CD4-positive, alpha-beta memory T cell (primary cell): ENCODE data around the gene PKN1. TPM values are rescaled to one million over a fixed set of nuclear protein-coding genes. Genes with fewer than 3 reads are reported as not detected.
"Not testable (repeated sequence)": the region's sequence is repeated elsewhere in the genome, so short reads cannot be mapped to it uniquely, and the experiment has no call there.

Source experiments
- CTCF ChIA-PET: fragments of 350-600 bp; sonication (Branson Sonifier 250); formaldehyde crosslinking; loops from one replicate; lab custom pipeline; 2021; ENCODE audit warnings: inconsistent platforms; ENCODE audit not compliant: partially characterized antibody; lab: Charles Lee
- POLR2A ChIA-PET: fragments of 350-600 bp; sonication (Branson Sonifier 250); formaldehyde crosslinking; loops from one replicate; lab custom pipeline; 2021; ENCODE audit not compliant: partially characterized antibody; lab: Charles Lee
- DNase-seq, 5 donors: peaks; one replicate each; pipeline versions ENCODE4 v3.0.0 to v3.0.0-alpha.2; 2020 to 2022; ENCODE audit warnings: mixed read lengths in 1 of 5
- H3K27ac ChIP-seq: one replicate; pipeline ENCODE4 v1.7.0; 2013; ENCODE audit warnings: low read depth, low read length
- H3K27me3 ChIP-seq: 2 replicates; pipeline ENCODE4 v1.7.0; 2013; ENCODE audit warnings: mild to moderate bottlenecking, low read length, moderate library complexity; ENCODE audit not compliant: insufficient read depth
- H3K36me3 ChIP-seq: 2 replicates; pipeline ENCODE4 v1.7.0; 2013; ENCODE audit warnings: mild to moderate bottlenecking, low read length, moderate library complexity; ENCODE audit not compliant: insufficient read depth
- H3K4me1 ChIP-seq: 2 replicates; pipeline ENCODE4 v1.7.0; 2013; ENCODE audit warnings: mild to moderate bottlenecking, low read length, moderate library complexity; ENCODE audit not compliant: insufficient read depth
- H3K4me3 ChIP-seq, 2 donors: one replicate each; pipeline ENCODE4 v1.7.0; 2013; ENCODE audit warnings: low read length in 2 of 2, mild to moderate bottlenecking in 1 of 2
- H3K9me3 ChIP-seq, 2 donors: one replicate each; pipeline ENCODE4 v1.7.0; 2013; ENCODE audit warnings: low read length in 2 of 2, control low read depth in 1 of 2; ENCODE audit not compliant: control insufficient read depth in 1 of 2
- H3K27ac Mint-ChIP-seq, 7 donors: one replicate each; pipeline ENCODE4 v1.8.0; 2020 to 2021; ENCODE audit warnings: mixed read lengths in 7 of 7, mild to moderate bottlenecking in 6 of 7, inconsistent platforms in 3 of 7, moderate library complexity in 3 of 7
- H3K27me3 Mint-ChIP-seq, 2 donors: one replicate each; pipeline ENCODE4 v1.8.0; 2020 to 2021; ENCODE audit warnings: mixed read lengths in 2 of 2
- H3K36me3 Mint-ChIP-seq, 2 donors: one replicate each; pipeline ENCODE4 v1.8.0; 2020 to 2021; ENCODE audit warnings: mixed read lengths in 2 of 2, inconsistent platforms in 1 of 2, mild to moderate bottlenecking in 1 of 2
- H3K4me1 Mint-ChIP-seq, 4 donors: one replicate each; pipeline ENCODE4 v1.8.0; 2020 to 2021; ENCODE audit warnings: mixed read lengths in 4 of 4, mild to moderate bottlenecking in 1 of 4
- H3K4me3 Mint-ChIP-seq, 8 donors: one replicate each; pipeline ENCODE4 v1.8.0; 2020 to 2021; ENCODE audit warnings: mixed read lengths in 8 of 8, mild to moderate bottlenecking in 7 of 8, moderate library complexity in 6 of 8, inconsistent platforms in 3 of 8
- H3K9me3 Mint-ChIP-seq, 8 donors: one replicate each; pipeline ENCODE4 v1.8.0; 2020 to 2021; ENCODE audit warnings: mixed read lengths in 8 of 8, mild to moderate bottlenecking in 5 of 8, inconsistent platforms in 3 of 8, moderate library complexity in 1 of 8
- intact Hi-C: fragments of 100-400 bp; cut with micrococcal nuclease; formaldehyde crosslinking; loops from one replicate; pipeline ENCODE4 v1.15.1; 2023
- polyA plus RNA-seq, 2 donors: library from polyadenylated mRNA; unstranded; fragments of 300-500 nt; fragmentation: Illumina TruSeq; gene quantifications; one replicate each; pipeline ENCODE4 v1.2.3, GENCODE V29; 2021
- total RNA-seq, 2 experiments: library from RNA; stranded (reverse); gene quantifications; one replicate each; pipeline ENCODE4 v1.2.3, GENCODE V29; 2021

Gene PKN1
- total and polyA plus RNA-seq, 4 experiments from 2014 or later, result 41.5 to 205 (median 138) TPM

DNA sequence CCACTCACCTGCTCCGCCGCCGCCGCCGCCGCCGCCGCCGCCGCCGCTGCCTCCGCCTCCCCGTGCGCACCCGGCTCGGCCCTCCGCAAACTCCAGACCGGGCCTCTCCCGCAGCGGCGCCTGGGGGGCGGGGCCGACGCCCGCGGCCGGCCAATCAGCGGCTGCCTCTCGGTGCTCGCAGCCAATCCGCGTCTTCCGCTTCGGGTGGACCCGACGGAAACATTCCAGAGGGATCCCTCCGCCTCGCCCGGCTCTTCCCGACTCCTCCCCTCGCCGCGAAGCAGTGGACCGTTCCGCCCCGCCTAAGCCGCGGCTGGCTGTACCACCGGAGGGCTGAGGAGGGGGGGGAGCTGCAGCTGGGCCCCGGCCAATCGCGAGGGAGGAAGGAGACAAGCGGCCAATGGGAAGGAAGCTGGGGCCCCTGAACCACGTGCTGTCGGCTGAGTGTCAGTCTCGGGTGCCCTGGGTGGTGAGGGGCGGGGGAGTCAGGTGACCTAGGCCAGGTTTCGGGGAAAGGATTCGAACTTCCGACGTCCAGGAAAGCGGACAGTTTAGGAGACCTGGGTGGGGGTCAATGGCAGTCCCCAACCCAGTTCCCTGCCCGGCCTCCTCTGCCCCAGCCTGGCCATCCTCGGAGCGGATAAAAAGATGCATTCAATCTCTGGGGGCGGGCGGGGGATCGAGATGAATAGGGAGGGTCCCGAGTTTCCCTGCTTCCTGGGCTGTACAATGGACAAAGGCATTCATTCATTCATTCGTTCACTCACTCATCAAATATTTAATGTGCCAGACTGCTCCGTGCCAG lies 63.1 kb downstream of the PKN1 start, which contains the start of gene GIPC1:
GIPC1 (minus strand) TSS at position 99 of the 805 bp plus-strand sequence. CDS start 13,151 bp downstream, outside the sequence.
- Histone ChIP-seq H3K27me3 (no peaks in the 10 kb centered on the region), H3K4me1 (peaks cover 27% of the 10 kb centered on the region), H3K36me3 (no peaks in the 10 kb centered on the region), H3K4me3 (peak within 1 kb of the TSS; percentile 42 to 56), H3K9me3 (no peaks in the 10 kb centered on the region), H3K27ac (peak within 1 kb of the TSS; percentile 63)
- intact Hi-C loops, result loop anchor here (1.0 kb wide), 1 partner anchor 9 kb away; no protein-coding TSS in a partner anchor
- Mint-ChIP-seq H3K9me3 (peaks cover 0 to 2% (median 0%) of the 10 kb centered on the region in 8 donors), H3K27me3 (no peaks in the 10 kb centered on the region), H3K4me3 (peak within 1 kb of the TSS; percentile 84 to 92 (median 88)), H3K27ac (peak within 1 kb of the TSS; percentile 84 to 96 (median 90)), H3K4me1 (peaks cover 23 to 40% (median 29%) of the 10 kb centered on the region in 4 donors), H3K36me3 (peaks cover 13 to 15% of the 10 kb centered on the region in 2 donors)
- DNase-seq, result peak; percentile 83 to 90 (median 85)
- CTCF ChIA-PET, result interaction anchor here (1.1 to 3.1 kb wide), 6 partner anchors 9 to 634 kb away, joined by 3 to 35 read pairs (median 6); no protein-coding TSS in a partner anchor
- POLR2A ChIA-PET, result interaction anchor here (0.6 to 26.0 kb wide), 16 partner anchors 10 to 330 kb away, joined by 3 to 1220 read pairs (median 4); partner anchors contain the start of genes DNAJB1, NDUFB7 and TECR

DNA sequence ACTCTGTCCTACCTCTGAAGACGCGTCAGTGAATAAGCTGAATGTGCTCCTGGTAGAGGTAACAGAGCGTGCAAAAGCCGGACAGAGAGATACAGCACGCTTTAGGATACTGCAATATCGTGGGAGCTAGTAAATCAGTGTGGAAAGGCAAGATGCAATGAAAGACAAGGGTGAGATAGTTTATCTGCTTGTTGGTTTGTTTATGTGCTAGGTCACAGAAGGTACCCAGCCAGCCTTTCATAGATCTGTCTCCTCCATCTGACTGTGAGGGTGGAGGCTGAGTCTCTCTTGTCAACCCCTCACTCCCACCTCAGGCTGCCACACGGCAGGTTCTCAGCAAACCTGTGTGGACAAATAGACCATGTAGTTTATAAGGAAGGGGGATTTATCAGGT lies 63.7 kb downstream of the PKN1 start:
- ChIA-PET POLR2A (interaction anchor here (0.6 to 26.0 kb wide), 10 partner anchors 9 to 77 kb away, joined by 3 to 1220 read pairs (median 4); partner anchors contain the start of genes DNAJB1, NDUFB7 and TECR), CTCF (interaction anchor here (1.1 to 3.1 kb wide), 5 partner anchors 9 to 634 kb away, joined by 3 to 35 read pairs (median 10); no protein-coding TSS in a partner anchor)
- Mint-ChIP-seq H3K4me1 (peaks cover 21 to 40% (median 28%) of the 10 kb centered on the region in 4 donors), H3K4me3 (peak overlapping the region; percentile 75 to 86 (median 82)), H3K27me3 (no peaks in the 10 kb centered on the region), H3K27ac (peak overlapping the region in 6 of 7 donors; percentile 63 to 96 (median 82)), H3K9me3 (peaks cover 0 to 2% (median 0%) of the 10 kb centered on the region in 8 donors), H3K36me3 (peaks cover 9 to 10% of the 10 kb centered on the region in 2 donors)
- Histone ChIP-seq H3K4me3 (no peak overlapping the region), H3K36me3 (no peaks in the 10 kb centered on the region), H3K4me1 (peaks cover 27% of the 10 kb centered on the region), H3K9me3 (no peaks in the 10 kb centered on the region), H3K27me3 (no peaks in the 10 kb centered on the region), H3K27ac (no peak overlapping the region)
- intact Hi-C loops, result loop anchor here (1.0 kb wide), 1 partner anchor 8 kb away; no protein-coding TSS in a partner anchor
- DNase-seq, result no peak

DNA sequence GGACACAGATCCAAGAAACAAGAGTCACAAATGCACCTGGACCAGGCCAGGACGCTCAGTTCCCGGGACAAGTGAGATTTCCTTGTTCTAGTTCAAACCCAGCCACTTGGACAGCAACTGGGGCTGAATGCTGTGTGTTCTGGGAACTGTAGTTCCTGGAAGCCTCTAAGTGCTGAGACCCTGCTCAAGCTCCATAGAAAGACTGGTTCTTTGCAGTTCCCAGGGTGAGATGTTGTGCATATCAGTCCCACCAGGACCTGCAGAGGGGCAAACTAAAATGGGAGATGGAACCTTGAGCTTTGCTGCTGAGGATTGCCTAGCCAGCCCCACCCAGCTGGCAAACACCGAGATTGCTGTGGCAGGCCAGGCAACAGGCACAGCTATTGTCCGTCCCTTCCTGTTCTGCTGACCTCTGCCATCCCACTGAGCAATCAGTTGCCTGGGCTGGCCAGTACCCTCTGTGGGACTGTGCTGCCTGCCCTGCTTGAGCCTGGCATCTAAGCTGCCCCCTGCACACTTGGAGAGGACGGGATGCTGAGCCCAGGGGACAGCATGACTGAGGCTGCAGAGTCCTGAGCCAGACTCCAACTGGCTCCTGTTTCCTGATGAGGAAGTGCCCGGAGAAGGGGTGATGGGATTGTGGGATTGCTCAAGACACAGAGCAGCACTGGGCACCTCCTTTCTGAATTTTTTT lies 64.3 kb downstream of the PKN1 start:
- Mint-ChIP-seq H3K36me3 (peaks cover 6 to 10% of the 10 kb centered on the region in 2 donors), H3K27ac (peak overlapping the region in 3 of 7 donors; percentile 78 to 96 (median 79)), H3K4me3 (peak overlapping the region; percentile 75 to 86 (median 82)), H3K27me3 (no peaks in the 10 kb centered on the region), H3K9me3 (peaks cover 0 to 2% (median 0%) of the 10 kb centered on the region in 8 donors), H3K4me1 (peaks cover 21 to 42% (median 28%) of the 10 kb centered on the region in 4 donors)
- ChIA-PET POLR2A (interaction anchor here (0.6 to 26.0 kb wide), 7 partner anchors 9 to 222 kb away, joined by 3 to 1220 read pairs (median 3); partner anchors contain the start of genes DNAJB1 and TECR), CTCF (interaction anchor here (2.8 to 3.4 kb wide), 4 partner anchors 8 to 59 kb away, joined by 10 to 35 read pairs (median 18); no protein-coding TSS in a partner anchor)
- Histone ChIP-seq H3K9me3 (no peaks in the 10 kb centered on the region), H3K27me3 (no peaks in the 10 kb centered on the region), H3K4me1 (peaks cover 27% of the 10 kb centered on the region), H3K27ac (no peak overlapping the region), H3K36me3 (no peaks in the 10 kb centered on the region), H3K4me3 (no peak overlapping the region)
- intact Hi-C loops, result no loop called here
- peak in 1 of 5 donors; percentile 13 for DNase-seq

DNA sequence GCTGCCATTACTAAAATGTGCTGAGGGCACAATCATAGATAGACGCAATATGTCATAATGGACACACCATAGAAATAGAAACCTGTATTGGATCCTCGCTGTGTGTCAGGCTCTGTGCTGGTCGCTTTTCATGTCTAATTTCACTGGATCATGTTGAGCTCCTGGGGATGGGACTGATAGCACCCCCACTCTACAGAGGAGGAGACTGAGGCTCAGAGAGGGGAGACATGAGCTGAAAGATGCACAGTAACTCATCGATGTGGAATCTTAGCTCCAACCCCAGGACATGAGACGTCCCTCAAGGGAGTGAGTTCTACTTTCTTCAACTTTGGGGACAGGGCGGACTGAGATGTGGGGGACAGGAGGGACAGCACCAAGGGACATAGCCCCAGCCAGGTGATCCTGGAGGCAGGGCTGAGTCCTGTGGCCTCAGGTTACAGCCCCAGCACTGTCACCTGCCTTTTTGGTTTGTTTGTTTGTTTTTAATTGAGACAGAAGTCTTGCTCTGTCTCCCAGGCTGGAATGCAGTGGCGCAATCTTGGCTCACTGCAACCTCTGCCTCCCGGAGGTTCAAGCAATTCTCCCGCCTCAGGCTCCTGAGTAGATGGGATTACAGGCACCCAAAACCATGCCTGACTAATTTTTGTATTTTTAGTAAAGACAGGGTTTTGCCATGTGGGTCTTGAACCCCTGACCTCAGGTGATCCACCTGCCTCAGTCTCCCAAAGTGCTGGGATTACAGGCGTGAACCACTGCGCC lies 69.4 kb downstream of the PKN1 start:
- POLR2A ChIA-PET, result interaction anchor here (26.0 kb wide), 1 partner anchor 23 kb away, joined by 1220 read pairs; the partner anchor contains the start of genes DNAJB1 and TECR
- no peak overlapping the region for H3K27ac Mint-ChIP-seq

DNA sequence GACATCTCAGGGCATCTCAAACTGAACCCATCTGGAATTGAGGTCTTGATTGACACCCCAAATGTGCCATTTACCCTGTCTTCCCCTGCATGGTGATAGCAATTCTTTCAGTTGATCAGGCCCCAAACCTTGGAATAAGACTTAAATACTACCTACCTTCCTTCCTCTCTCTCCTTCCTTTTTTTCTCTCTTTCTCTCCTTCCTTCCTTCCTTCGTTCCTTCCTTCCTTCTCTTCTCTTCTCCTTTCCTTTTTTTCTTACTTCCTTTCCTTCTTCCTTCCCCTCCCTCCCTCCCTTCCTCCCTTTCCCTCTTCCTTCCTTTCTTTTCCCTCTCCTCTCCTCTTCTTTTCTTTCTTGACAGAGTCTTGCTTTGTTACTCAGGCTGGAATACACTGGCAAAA lies 70.2 kb downstream of the PKN1 start:
- H3K9me3 Mint-ChIP-seq, result peaks cover 0 to 7% (median 0%) of the 10 kb centered on the region in 8 donors
- Histone ChIP-seq H3K27me3 (no peaks in the 10 kb centered on the region), H3K4me1 (peaks cover 37% of the 10 kb centered on the region), H3K27ac (no peak overlapping the region), H3K9me3 (no peaks in the 10 kb centered on the region), H3K36me3 (no peaks in the 10 kb centered on the region), H3K4me3 (no peak overlapping the region)
- POLR2A ChIA-PET, result interaction anchor here (26.0 kb wide), 1 partner anchor 22 kb away, joined by 1220 read pairs; the partner anchor contains the start of genes DNAJB1 and TECR
- no peaks in the 10 kb centered on the region for H3K36me3 Mint-ChIP-seq
- intact Hi-C loops, result no loop called here
- peak overlapping the region in 5 of 7 donors; percentile 57 to 85 (median 77) for H3K27ac Mint-ChIP-seq
- H3K4me1 Mint-ChIP-seq, result peaks cover 28 to 57% (median 38%) of the 10 kb centered on the region in 4 donors
- DNase-seq, result no peak
- peak overlapping the region in 1 of 8 donors; percentile 43 for H3K4me3 Mint-ChIP-seq
- no peaks in the 10 kb centered on the region for H3K27me3 Mint-ChIP-seq
- CTCF ChIA-PET, result interaction anchor here (1.0 to 5.7 kb wide), 8 partner anchors 14 to 366 kb away, joined by 4 to 142 read pairs (median 9); partner anchors contain the start of genes ASF1B, DNAJB1 and NDUFB7

More for the DNA sequence above, 69.4 kb downstream of the PKN1 start:
- peaks cover 30% of the 10 kb centered on the region for H3K4me1 ChIP-seq
- no peak overlapping the region for H3K4me3 ChIP-seq
- no peaks in the 10 kb centered on the region for H3K36me3 Mint-ChIP-seq
- H3K9me3 ChIP-seq, result no peaks in the 10 kb centered on the region
- DNase-seq, result no peak
- H3K36me3 ChIP-seq, result no peaks in the 10 kb centered on the region
- peaks cover 0 to 7% (median 0%) of the 10 kb centered on the region in 8 donors for H3K9me3 Mint-ChIP-seq
- no peaks in the 10 kb centered on the region for H3K27me3 Mint-ChIP-seq
- peaks cover 24 to 51% (median 32%) of the 10 kb centered on the region in 4 donors for H3K4me1 Mint-ChIP-seq
- CTCF ChIA-PET, result interaction anchor here (0.7 kb wide), 1 partner anchor 17 kb away, joined by 3 read pairs; no protein-coding TSS in a partner anchor
- no peak overlapping the region for H3K4me3 Mint-ChIP-seq
- no peaks in the 10 kb centered on the region for H3K27me3 ChIP-seq
- no peak overlapping the region for H3K27ac ChIP-seq
- intact Hi-C loops, result no loop called here

DNA sequence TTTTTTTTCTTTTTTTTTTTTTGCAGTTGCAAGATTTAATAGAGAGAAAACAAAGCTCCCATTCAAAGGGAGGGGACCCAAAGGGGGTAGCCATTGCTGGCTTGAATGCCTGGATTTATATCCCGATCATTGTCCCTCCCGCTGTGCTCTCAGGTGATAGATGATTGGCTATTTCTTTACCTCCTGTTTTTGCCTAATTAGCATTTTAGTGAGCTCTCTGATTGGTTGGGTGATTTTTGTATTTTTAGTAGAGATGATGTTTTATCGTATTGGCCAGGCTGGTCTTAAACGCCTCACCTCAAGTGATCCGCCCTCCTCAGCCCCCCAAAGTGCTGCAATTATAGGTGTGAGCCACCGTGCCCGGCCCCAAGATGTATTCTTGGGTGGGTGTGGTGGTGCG lies 71.5 kb downstream of the PKN1 start:
- H3K4me3 Mint-ChIP-seq, H3K36me3 ChIP-seq, H3K9me3 ChIP-seq, H3K4me3 ChIP-seq, H3K27me3 Mint-ChIP-seq, DNase-seq, H3K9me3 Mint-ChIP-seq, intact Hi-C loops, H3K27ac ChIP-seq, H3K36me3 Mint-ChIP-seq, H3K27me3 ChIP-seq: not testable (repeated sequence)
- POLR2A ChIA-PET, result interaction anchor here (0.6 to 26.0 kb wide), 9 partner anchors 8 to 99 kb away, joined by 3 to 1220 read pairs (median 4); partner anchors contain the start of genes DNAJB1, GIPC1 and TECR
- peaks cover 41% of the 10 kb centered on the region for H3K4me1 ChIP-seq
- CTCF ChIA-PET, result interaction anchor here (0.6 to 5.7 kb wide), 19 partner anchors 9 to 182 kb away, joined by 3 to 142 read pairs (median 7); partner anchors contain the start of genes DNAJB1, GIPC1 and NDUFB7
- Mint-ChIP-seq H3K4me1 (peaks cover 33 to 67% (median 43%) of the 10 kb centered on the region in 4 donors), H3K27ac (peak overlapping the region; percentile 34 to 89 (median 75))
